Naive thymus-derived CD8-positive, alpha-beta T cell (primary cell): ENCODE results near the gene ATXN10. TPM values are rescaled to one million over a fixed set of nuclear protein-coding genes. Genes with fewer than 3 reads are reported as not detected.
A peak's percentile ranks its signal among the peaks of the same experiment; 100 is the strongest.

Source experiments
- ATAC-seq, 2 donors: fragments of 150-1000 bp; cut with Tn5 transposase in 1 of 2; sonication (Bioruptor Pico), chemical (Tn5 transposase) in 1 of 2; 1 replicate in 1 of 2; 2 replicates in 1 of 2; pipeline ENCODE4 v1.10.0; 2021; ENCODE audit warnings: mild to moderate bottlenecking in 2 of 2, moderate library complexity in 2 of 2
- POLR2A ChIA-PET: fragments of 350-600 bp; sonication (Branson Sonifier 250); formaldehyde crosslinking; loops from one replicate; lab custom pipeline; 2021; ENCODE audit warnings: antibody characterized with exemption; lab: Charles Lee
- DNase-seq, 10 donors: peaks; one replicate each; pipeline versions ENCODE4 v3.0.0 to v3.0.0-alpha.2; 2020 to 2022
- H3K27ac Mint-ChIP-seq, 10 donors: one replicate each; pipeline ENCODE4 v1.8.0; 2020 to 2022; ENCODE audit warnings: mild to moderate bottlenecking in 10 of 10, mixed read lengths in 10 of 10, moderate library complexity in 4 of 10, inconsistent platforms in 1 of 10
- H3K27me3 Mint-ChIP-seq, 5 donors: one replicate each; pipeline ENCODE4 v1.8.0; 2021 to 2022; ENCODE audit warnings: mixed read lengths in 5 of 5
- H3K36me3 Mint-ChIP-seq, 3 donors: one replicate each; pipeline ENCODE4 v1.8.0; 2020 to 2022; ENCODE audit warnings: mixed read lengths in 3 of 3, mild to moderate bottlenecking in 2 of 3, inconsistent platforms in 1 of 3
- H3K4me1 Mint-ChIP-seq, 4 donors: one replicate each; pipeline ENCODE4 v1.8.0; 2021 to 2022; ENCODE audit warnings: mixed read lengths in 4 of 4
- H3K4me3 Mint-ChIP-seq, 10 donors: one replicate each; pipeline ENCODE4 v1.8.0; 2020 to 2022; ENCODE audit warnings: mild to moderate bottlenecking in 10 of 10, mixed read lengths in 10 of 10, moderate library complexity in 6 of 10, inconsistent platforms in 1 of 10
- H3K9me3 Mint-ChIP-seq, 9 donors: one replicate each; pipeline ENCODE4 v1.8.0; 2020 to 2022; ENCODE audit warnings: mixed read lengths in 9 of 9, mild to moderate bottlenecking in 3 of 9, inconsistent platforms in 1 of 9, moderate library complexity in 1 of 9
- polyA plus RNA-seq, 3 donors: library from polyadenylated mRNA; unstranded; fragments of 300-500 nt; fragmentation: Illumina TruSeq; gene quantifications; one replicate each; pipeline ENCODE4 v1.2.3, GENCODE V29; 2021
- total RNA-seq, 8 experiments: library from RNA in 2 of 8; stranded (reverse) in 2 of 8; gene quantifications; one replicate each; pipeline ENCODE4 v1.2.3 and lab custom pipeline; 2021 to 2026

Gene ATXN10
- total and polyA plus RNA-seq, 5 experiments from 2014 or later: 77.4 to 117 (median 91.1) TPM

- Mint-ChIP-seq H3K4me1 (peaks cover 0 to 1% (median 0%) of the 10 kb centered on the region in 4 donors), H3K27ac (no peak overlapping the region), H3K9me3 (peaks cover 10 to 23% (median 13%) of the 10 kb centered on the region in 9 donors), H3K4me3 (no peak overlapping the region), H3K27me3 (peaks cover 0 to 2% (median 0%) of the 10 kb centered on the region in 5 donors), H3K36me3 (peaks cover 27 to 63% (median 57%) of the 10 kb centered on the region in 3 donors)
- POLR2A ChIA-PET: no interaction called here
- no peak for DNase-seq
- ATAC-seq: no peak
Measured at GRCh38 chr22:45855961-45856360, 184.3 kb downstream of the ATXN10 start.

- no peak for DNase-seq
- ATAC-seq: no peak
- H3K4me1 Mint-ChIP-seq: peaks cover 0 to 1% (median 0%) of the 10 kb centered on the region in 4 donors
- H3K27me3 Mint-ChIP-seq: peaks cover 0 to 2% (median 0%) of the 10 kb centered on the region in 5 donors
- no peak overlapping the region for H3K4me3 Mint-ChIP-seq
- peaks cover 16 to 48% (median 41%) of the 10 kb centered on the region in 3 donors for H3K36me3 Mint-ChIP-seq
- no peak overlapping the region for H3K27ac Mint-ChIP-seq
- POLR2A ChIA-PET: no interaction called here
- H3K9me3 Mint-ChIP-seq: peaks cover 0 to 20% (median 4%) of the 10 kb centered on the region in 9 donors
Measured at GRCh38 chr22:45857519-45857918, 185.9 kb downstream of the ATXN10 start.

GRCh38 chr22:45859231-45860161, 187.9 kb downstream of the ATXN10 start:
- POLR2A ChIA-PET: no interaction called here
- DNase-seq (no peak), ATAC-seq (no peak)
- Mint-ChIP-seq H3K9me3 (peaks cover 0 to 18% (median 3%) of the 10 kb centered on the region in 9 donors), H3K36me3 (peaks cover 8 to 33% (median 27%) of the 10 kb centered on the region in 3 donors), H3K4me1 (peaks cover 4 to 8% (median 6%) of the 10 kb centered on the region in 4 donors), H3K27ac (peak overlapping the region in 1 of 10 donors; percentile 29), H3K4me3 (no peak overlapping the region), H3K27me3 (peaks cover 0 to 12% (median 7%) of the 10 kb centered on the region in 5 donors)

- DNase-seq (no peak), ATAC-seq (no peak)
- H3K36me3 Mint-ChIP-seq: peaks cover 8 to 29% (median 20%) of the 10 kb centered on the region in 3 donors
Measured at GRCh38 chr22:45860201-45860600, 188.6 kb downstream of the ATXN10 start.

GRCh38 chr22:45861259-45861658, 189.6 kb downstream of the ATXN10 start:
- Mint-ChIP-seq H3K9me3 (peaks cover 0 to 18% (median 3%) of the 10 kb centered on the region in 9 donors), H3K4me3 (no peak overlapping the region), H3K27ac (no peak overlapping the region), H3K4me1 (peaks cover 4 to 14% (median 8%) of the 10 kb centered on the region in 4 donors), H3K27me3 (peaks cover 7 to 27% (median 17%) of the 10 kb centered on the region in 5 donors), H3K36me3 (peaks cover 8 to 24% (median 19%) of the 10 kb centered on the region in 3 donors)
- ATAC-seq (no peak), DNase-seq (no peak)
- POLR2A ChIA-PET: no interaction called here

More at GRCh38 chr22:45860201-45860600, 188.6 kb downstream of the ATXN10 start:
- H3K27ac Mint-ChIP-seq: peak overlapping the region in 1 of 10 donors; percentile 73
- H3K4me3 Mint-ChIP-seq: no peak overlapping the region
- H3K27me3 Mint-ChIP-seq: peaks cover 5 to 19% (median 14%) of the 10 kb centered on the region in 5 donors
- H3K4me1 Mint-ChIP-seq: peaks cover 4 to 14% (median 8%) of the 10 kb centered on the region in 4 donors
- H3K9me3 Mint-ChIP-seq: peaks cover 0 to 18% (median 3%) of the 10 kb centered on the region in 9 donors
- POLR2A ChIA-PET: no interaction called here

GRCh38 chr22:45863981-45864751, 192.5 kb downstream of the ATXN10 start:
- peaks cover 17 to 43% (median 28%) of the 10 kb centered on the region in 5 donors for H3K27me3 Mint-ChIP-seq
- DNase-seq (peak; percentile 30 to 81 (median 58)), ATAC-seq (peak; percentile 74 to 83)
- H3K27ac Mint-ChIP-seq: peak overlapping the region in 3 of 10 donors; percentile 22 to 60 (median 43)
- H3K9me3 Mint-ChIP-seq: peaks cover 0 to 18% (median 6%) of the 10 kb centered on the region in 9 donors
- H3K36me3 Mint-ChIP-seq: peaks cover 2 to 19% (median 8%) of the 10 kb centered on the region in 3 donors
- POLR2A ChIA-PET: no interaction called here
- no peak overlapping the region for H3K4me3 Mint-ChIP-seq
- peaks cover 4 to 24% (median 14%) of the 10 kb centered on the region in 4 donors for H3K4me1 Mint-ChIP-seq

GRCh38 chr22:45864959-45865476, 193.4 kb downstream of the ATXN10 start:
- peak overlapping the region in 1 of 10 donors; percentile 74 for H3K27ac Mint-ChIP-seq
- no peak for ATAC-seq
- H3K9me3 Mint-ChIP-seq: peaks cover 0 to 18% (median 3%) of the 10 kb centered on the region in 9 donors
- peaks cover 4 to 24% (median 14%) of the 10 kb centered on the region in 4 donors for H3K4me1 Mint-ChIP-seq
- peaks cover 0 to 17% (median 8%) of the 10 kb centered on the region in 3 donors for H3K36me3 Mint-ChIP-seq
- POLR2A ChIA-PET: no interaction called here
- peaks cover 17 to 45% (median 28%) of the 10 kb centered on the region in 5 donors for H3K27me3 Mint-ChIP-seq
- no peak overlapping the region for H3K4me3 Mint-ChIP-seq
- no peak for DNase-seq

GRCh38 chr22:45865561-45866125, 194.0 kb downstream of the ATXN10 start:
- peaks cover 17 to 51% (median 33%) of the 10 kb centered on the region in 5 donors for H3K27me3 Mint-ChIP-seq
- H3K36me3 Mint-ChIP-seq: peaks cover 4 to 19% (median 10%) of the 10 kb centered on the region in 3 donors
- DNase-seq: peak in 1 of 10 donors; percentile 14
- no peak overlapping the region for H3K4me3 Mint-ChIP-seq
- no peak for ATAC-seq
- POLR2A ChIA-PET: no interaction called here
- H3K27ac Mint-ChIP-seq: peak overlapping the region in 1 of 10 donors; percentile 40
- H3K4me1 Mint-ChIP-seq: peaks cover 4 to 24% (median 13%) of the 10 kb centered on the region in 4 donors
- peaks cover 0 to 22% (median 2%) of the 10 kb centered on the region in 9 donors for H3K9me3 Mint-ChIP-seq

- H3K4me3 Mint-ChIP-seq: no peak overlapping the region
- peaks cover 17 to 55% (median 35%) of the 10 kb centered on the region in 5 donors for H3K27me3 Mint-ChIP-seq
- peaks cover 0 to 24% (median 3%) of the 10 kb centered on the region in 9 donors for H3K9me3 Mint-ChIP-seq
- peaks cover 4 to 24% (median 13%) of the 10 kb centered on the region in 4 donors for H3K4me1 Mint-ChIP-seq
- POLR2A ChIA-PET: no interaction called here
- H3K36me3 Mint-ChIP-seq: peaks cover 4 to 19% (median 12%) of the 10 kb centered on the region in 3 donors
- DNase-seq: no peak
- no peak for ATAC-seq
- peak overlapping the region in 1 of 10 donors; percentile 40 for H3K27ac Mint-ChIP-seq
Measured at GRCh38 chr22:45866126-45866645, 194.6 kb downstream of the ATXN10 start.

GRCh38 chr22:45866646-45867117, 195.0 kb downstream of the ATXN10 start:
- POLR2A ChIA-PET: no interaction called here
- Mint-ChIP-seq H3K4me3 (no peak overlapping the region), H3K36me3 (peaks cover 4 to 19% (median 12%) of the 10 kb centered on the region in 3 donors), H3K27ac (no peak overlapping the region), H3K4me1 (peaks cover 4 to 24% (median 13%) of the 10 kb centered on the region in 4 donors), H3K27me3 (peaks cover 17 to 55% (median 36%) of the 10 kb centered on the region in 5 donors), H3K9me3 (peaks cover 0 to 19% (median 6%) of the 10 kb centered on the region in 9 donors)
- ATAC-seq (no peak), DNase-seq (no peak)

- Mint-ChIP-seq H3K36me3 (peaks cover 4 to 19% (median 7%) of the 10 kb centered on the region in 3 donors), H3K27me3 (peaks cover 17 to 55% (median 37%) of the 10 kb centered on the region in 5 donors), H3K9me3 (peaks cover 0 to 16% (median 8%) of the 10 kb centered on the region in 9 donors), H3K4me1 (peaks cover 4 to 24% (median 13%) of the 10 kb centered on the region in 4 donors), H3K4me3 (no peak overlapping the region), H3K27ac (no peak overlapping the region)
- POLR2A ChIA-PET: no interaction called here
- DNase-seq: peak in 1 of 10 donors; percentile 16
- no peak for ATAC-seq
Measured at GRCh38 chr22:45867118-45867905, 195.7 kb downstream of the ATXN10 start.
